SJSA1 (cell line): ENCODE results near the gene DKK1. TPM values are rescaled to one million over a fixed set of nuclear protein-coding genes. Genes with fewer than 3 reads are reported as not detected.

Experiments
- DNase-seq, 2 experiments: peaks; one replicate each; pipeline ENCODE4 v3.0.0-alpha.2; 2015 to 2020; ENCODE audit warnings: low spot score in 2 of 2, low read depth in 1 of 2
- H3K27ac ChIP-seq: fragments of 250-450 bp; sonication (Bioruptor Pico); 2 replicates; pipeline ENCODE4 v1.5.1; 2020; ENCODE audit warnings: mild to moderate bottlenecking, moderate library complexity
- H3K27me3 ChIP-seq: fragments of 250-450 bp; sonication (Bioruptor Pico); replicated peaks from 2 replicates; pipeline ENCODE4 v1.5.1; 2020; ENCODE audit warnings: mild to moderate bottlenecking, moderate library complexity
- H3K36me3 ChIP-seq: fragments of 250-450 bp; sonication (Bioruptor Pico); 2 replicates; pipeline ENCODE4 v1.5.1; 2020; ENCODE audit warnings: mild to moderate bottlenecking
- H3K4me1 ChIP-seq: fragments of 250-450 bp; sonication (Bioruptor Pico); replicated peaks from 2 replicates; pipeline ENCODE4 v1.6.1; 2021; ENCODE audit warnings: mild to moderate bottlenecking
- H3K4me3 ChIP-seq: fragments of 250-450 bp; sonication (Bioruptor Pico); 2 replicates; pipeline ENCODE4 v1.5.1; 2020; ENCODE audit warnings: mild to moderate bottlenecking
- H3K9me3 ChIP-seq: fragments of 250-450 bp; sonication (Bioruptor Pico); replicated peaks from 2 replicates; pipeline ENCODE4 v1.5.1; 2020; ENCODE audit warnings: mild to moderate bottlenecking
- total RNA-seq: library from RNA; depleted of rRNA; stranded (reverse); fragments of >200 nt; shearing (Covaris generic); gene quantifications from 2 replicates; pipeline ENCODE4 v1.2.3, GENCODE V29; 2014; rRNA removed

Gene DKK1, protein sequence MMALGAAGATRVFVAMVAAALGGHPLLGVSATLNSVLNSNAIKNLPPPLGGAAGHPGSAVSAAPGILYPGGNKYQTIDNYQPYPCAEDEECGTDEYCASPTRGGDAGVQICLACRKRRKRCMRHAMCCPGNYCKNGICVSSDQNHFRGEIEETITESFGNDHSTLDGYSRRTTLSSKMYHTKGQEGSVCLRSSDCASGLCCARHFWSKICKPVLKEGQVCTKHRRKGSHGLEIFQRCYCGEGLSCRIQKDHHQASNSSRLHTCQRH
- 29.7 and 46.2 TPM in 2 replicates for total RNA-seq

DNA sequence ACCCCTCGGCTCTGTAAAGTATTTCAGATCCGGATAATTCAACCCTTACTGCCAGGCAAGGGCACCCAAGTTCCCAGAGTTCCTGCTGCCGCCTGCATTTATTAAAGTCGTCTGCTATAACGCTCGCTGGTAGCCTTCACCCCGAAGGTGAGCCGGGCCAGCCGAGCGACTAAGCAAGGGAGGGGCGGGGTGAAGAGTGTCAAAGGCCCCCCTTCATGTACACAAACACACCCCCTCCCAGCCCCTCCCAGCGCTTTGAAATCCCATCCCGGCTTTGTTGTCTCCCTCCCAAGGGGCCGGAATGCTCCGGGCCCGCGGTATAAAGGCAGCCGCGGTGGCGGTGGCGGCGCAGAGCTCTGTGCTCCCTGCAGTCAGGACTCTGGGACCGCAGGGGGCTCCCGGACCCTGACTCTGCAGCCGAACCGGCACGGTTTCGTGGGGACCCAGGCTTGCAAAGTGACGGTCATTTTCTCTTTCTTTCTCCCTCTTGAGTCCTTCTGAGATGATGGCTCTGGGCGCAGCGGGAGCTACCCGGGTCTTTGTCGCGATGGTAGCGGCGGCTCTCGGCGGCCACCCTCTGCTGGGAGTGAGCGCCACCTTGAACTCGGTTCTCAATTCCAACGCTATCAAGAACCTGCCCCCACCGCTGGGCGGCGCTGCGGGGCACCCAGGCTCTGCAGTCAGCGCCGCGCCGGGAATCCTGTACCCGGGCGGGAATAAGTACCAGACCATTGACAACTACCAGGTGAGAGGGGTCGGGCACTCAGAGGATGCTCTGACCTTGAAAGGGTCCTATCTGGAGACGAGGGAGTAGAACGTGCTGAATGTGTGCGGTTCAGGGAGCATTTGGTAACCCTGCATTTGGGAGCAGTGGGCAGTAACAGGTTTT is at the start of gene DKK1:
Gene DKK1, plus strand, starts transcription at position 349 of the 889 bp plus-strand sequence. Its CDS starts 154 bp downstream, at position 503.
- Histone ChIP-seq H3K36me3 (peaks cover 20% of the 10 kb centered on the region), H3K4me3 (peak within 1 kb of the TSS; percentile 51), H3K9me3 (no peaks in the 10 kb centered on the region), H3K4me1 (peaks cover 35% of the 10 kb centered on the region), H3K27ac (peak within 1 kb of the TSS; percentile 25), H3K27me3 (no peaks in the 10 kb centered on the region)
- peak; percentile 88 to 91 for DNase-seq

DNA sequence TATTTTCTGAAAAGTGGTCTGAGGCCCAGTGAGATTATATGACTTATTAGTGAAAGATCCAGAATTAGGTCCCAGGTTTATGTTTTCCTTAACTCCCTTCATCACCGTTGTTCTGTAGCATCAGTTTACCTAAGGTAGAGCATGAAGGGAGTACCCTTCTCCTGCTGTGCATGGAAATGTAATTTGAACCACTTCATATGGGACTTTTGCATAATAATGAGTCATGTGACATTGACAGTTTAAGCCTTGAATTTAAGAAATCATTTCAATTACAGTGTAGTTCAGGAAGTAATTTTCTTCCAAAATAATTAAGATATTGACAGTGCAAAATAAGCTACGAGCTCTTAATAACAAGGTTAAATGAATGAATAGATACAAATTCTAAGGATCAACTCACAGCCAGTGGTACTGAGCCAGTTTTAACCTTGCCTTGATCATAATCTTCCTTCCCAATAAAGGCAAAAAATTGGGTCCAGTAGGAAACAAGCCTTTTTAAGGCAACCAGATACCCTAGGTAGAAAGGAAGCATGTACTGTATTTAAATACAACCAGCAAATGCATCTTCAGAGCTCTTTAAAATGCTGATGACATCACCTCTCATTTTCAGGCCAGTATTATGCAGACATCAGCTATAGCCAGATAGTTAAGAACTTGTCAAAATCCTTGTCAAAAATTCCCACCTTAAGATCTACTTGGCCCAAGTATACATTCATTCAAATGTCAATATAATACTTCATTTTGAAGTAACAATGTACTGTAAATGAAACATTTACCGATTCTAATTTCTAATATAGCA is 48.8 kb upstream of the DKK1 start:
- Histone ChIP-seq H3K9me3 (no peaks in the 10 kb centered on the region), H3K27me3 (no peaks in the 10 kb centered on the region), H3K4me1 (no peaks in the 10 kb centered on the region), H3K4me3 (no peak overlapping the region), H3K36me3 (no peaks in the 10 kb centered on the region), H3K27ac (no peak overlapping the region)
- no peak for DNase-seq

DNA sequence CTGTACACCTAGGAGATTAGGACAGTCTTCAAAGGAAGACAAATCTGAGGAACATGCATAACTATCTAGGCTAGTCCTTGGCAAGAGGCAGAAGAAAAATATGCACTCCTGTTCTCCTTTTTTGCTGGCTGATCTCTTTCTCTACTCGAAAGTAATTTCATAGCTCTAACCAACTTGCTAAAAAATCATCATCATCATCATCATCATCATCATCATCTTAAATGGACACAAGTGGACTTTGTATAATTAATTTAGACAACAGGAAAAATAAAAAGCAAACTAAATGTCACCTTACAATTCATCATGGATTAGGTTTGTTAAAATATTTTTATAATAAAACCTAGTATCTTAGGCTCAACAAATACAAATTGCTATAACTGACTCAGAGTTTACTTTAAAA is 47.2 kb upstream of the DKK1 start:
- Histone ChIP-seq H3K27ac (no peak overlapping the region), H3K36me3 (no peaks in the 10 kb centered on the region), H3K4me1 (no peaks in the 10 kb centered on the region), H3K4me3 (no peak overlapping the region), H3K27me3 (no peaks in the 10 kb centered on the region), H3K9me3 (no peaks in the 10 kb centered on the region)
- DNase-seq: no peak

DNA sequence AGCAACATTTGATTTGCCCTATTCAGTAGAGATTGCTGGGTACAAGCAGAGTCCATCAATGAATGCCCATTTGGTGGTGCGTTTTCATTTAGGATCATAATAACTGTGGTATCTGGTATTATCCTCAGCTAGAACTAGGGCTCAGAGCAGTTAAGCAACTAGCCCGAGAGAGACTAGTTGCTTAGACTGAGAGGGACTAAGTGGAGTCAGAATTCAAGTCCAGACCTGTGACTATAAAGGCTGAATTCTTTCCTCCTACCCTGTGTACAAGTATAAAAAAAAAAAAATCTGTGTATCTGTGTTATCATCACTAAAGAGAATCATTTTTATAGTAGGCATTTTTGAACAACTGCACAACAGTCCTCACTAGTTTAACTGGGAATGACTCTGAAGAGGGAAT is 45.3 kb upstream of the DKK1 start:
- no peaks in the 10 kb centered on the region for H3K4me1 ChIP-seq
- H3K9me3 ChIP-seq: no peaks in the 10 kb centered on the region
- H3K27me3 ChIP-seq: no peaks in the 10 kb centered on the region
- no peak overlapping the region for H3K4me3 ChIP-seq
- DNase-seq: no peak
- no peak overlapping the region for H3K27ac ChIP-seq
- H3K36me3 ChIP-seq: no peaks in the 10 kb centered on the region

DNA sequence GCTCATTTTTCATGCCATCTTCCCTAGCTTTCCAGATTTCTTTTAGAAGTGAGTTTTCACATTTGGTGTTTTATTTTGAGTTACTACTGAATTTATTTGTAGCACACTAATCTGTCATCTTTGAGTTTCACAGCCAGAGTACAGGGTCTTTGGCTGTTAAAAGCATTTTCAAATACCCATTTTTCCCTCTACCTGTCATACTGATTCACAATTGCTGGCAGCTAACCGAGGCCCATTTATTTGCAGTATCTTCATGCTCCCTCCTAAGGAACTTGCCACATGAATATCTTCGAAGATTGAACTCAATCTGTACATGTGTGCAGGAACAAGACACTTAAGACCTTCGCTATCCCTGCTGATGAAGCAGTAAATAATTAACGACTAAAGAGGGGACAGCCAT is 44.8 kb upstream of the DKK1 start:
- DNase-seq: no peak
- H3K4me1 ChIP-seq: no peaks in the 10 kb centered on the region
- no peak overlapping the region for H3K27ac ChIP-seq
- H3K9me3 ChIP-seq: no peaks in the 10 kb centered on the region
- no peaks in the 10 kb centered on the region for H3K27me3 ChIP-seq
- H3K36me3 ChIP-seq: no peaks in the 10 kb centered on the region
- no peak overlapping the region for H3K4me3 ChIP-seq

DNA sequence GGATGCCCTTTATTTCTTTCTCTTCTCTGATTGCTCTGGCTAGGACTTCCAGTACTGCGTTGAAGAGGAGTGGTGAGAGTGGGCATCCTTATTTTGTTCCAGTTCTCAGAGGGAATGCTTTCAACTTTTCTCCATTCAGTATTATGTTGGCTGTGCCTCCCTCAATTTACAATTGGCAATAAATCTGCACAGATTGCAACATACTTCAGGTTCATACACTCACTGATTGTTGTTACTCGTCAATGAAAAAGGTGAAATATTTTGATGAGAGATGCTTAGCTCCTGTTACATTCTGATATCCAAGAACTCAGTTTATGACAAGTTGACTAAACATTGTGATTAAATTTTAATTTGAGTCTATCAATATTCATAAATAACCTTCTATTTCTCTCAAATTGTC is 37.9 kb upstream of the DKK1 start:
- Histone ChIP-seq H3K36me3 (no peaks in the 10 kb centered on the region), H3K27me3 (no peaks in the 10 kb centered on the region), H3K9me3 (no peaks in the 10 kb centered on the region), H3K4me1 (no peaks in the 10 kb centered on the region), H3K27ac (no peak overlapping the region), H3K4me3 (no peak overlapping the region)
- DNase-seq: no peak

DNA sequence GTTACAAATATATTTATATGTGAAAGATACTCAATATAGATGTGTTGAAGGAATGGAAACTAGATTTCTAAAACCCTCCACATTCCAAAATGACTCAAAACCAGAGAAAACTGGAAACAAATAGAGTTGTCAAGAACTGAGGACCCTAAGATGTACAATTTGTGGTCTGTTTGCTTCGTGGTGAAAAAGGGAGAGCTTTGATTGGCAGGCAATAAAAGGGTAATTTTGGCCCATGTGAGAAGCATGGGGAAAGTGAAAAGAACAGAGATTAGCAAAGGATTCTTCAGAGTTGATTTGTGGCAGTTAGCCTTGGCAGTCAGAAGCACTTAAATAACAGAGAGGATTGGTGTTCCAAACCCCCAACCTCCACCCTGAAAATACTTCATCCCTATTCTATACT is 37.1 kb upstream of the DKK1 start:
- no peaks in the 10 kb centered on the region for H3K4me1 ChIP-seq
- no peak overlapping the region for H3K27ac ChIP-seq
- DNase-seq: no peak
- no peaks in the 10 kb centered on the region for H3K9me3 ChIP-seq
- H3K4me3 ChIP-seq: no peak overlapping the region
- no peaks in the 10 kb centered on the region for H3K27me3 ChIP-seq
- H3K36me3 ChIP-seq: no peaks in the 10 kb centered on the region

DNA sequence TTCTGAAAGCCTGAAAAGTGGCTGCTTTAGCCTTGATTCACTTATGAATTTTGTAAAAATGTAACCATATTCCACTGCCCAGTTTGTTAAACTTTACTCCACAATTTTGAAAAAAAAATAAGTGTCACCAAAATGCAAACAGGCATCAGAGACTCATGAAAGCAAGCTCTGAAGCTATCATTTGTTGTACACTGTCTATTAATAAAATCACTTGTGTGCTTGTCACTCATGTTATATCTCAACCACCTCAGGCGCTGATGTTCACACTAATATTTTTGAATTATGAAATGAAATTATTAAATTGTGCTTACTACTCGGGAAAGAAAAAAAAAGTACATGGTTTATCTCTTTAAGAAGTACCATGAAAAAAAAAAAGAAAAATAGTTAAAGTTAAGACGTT is 34.5 kb upstream of the DKK1 start:
- Histone ChIP-seq H3K36me3 (no peaks in the 10 kb centered on the region), H3K27me3 (no peaks in the 10 kb centered on the region), H3K4me1 (no peaks in the 10 kb centered on the region), H3K9me3 (no peaks in the 10 kb centered on the region), H3K27ac (no peak overlapping the region), H3K4me3 (no peak overlapping the region)
- no peak for DNase-seq

DNA sequence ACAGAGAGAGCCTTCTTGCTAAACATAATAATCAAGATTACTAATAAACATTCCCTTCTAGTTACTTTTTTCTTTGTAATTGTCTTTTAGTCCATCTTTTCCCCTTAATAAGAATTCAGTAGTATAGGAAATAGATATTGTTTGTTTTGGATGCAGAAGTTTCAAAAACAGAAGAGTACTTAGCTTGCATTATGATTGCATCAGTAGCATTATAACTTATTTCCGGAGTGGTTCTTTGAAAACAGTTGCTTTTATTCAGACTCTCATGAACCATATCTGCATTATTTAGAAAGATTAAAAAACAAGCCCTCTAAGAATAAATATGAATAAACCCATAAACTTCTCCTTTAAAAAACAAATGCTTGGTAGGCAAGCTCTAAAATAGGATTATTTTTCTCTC is 34.0 kb upstream of the DKK1 start:
- no peaks in the 10 kb centered on the region for H3K9me3 ChIP-seq
- H3K27me3 ChIP-seq: no peaks in the 10 kb centered on the region
- no peak for DNase-seq
- no peaks in the 10 kb centered on the region for H3K36me3 ChIP-seq
- no peak overlapping the region for H3K4me3 ChIP-seq
- no peaks in the 10 kb centered on the region for H3K4me1 ChIP-seq
- H3K27ac ChIP-seq: no peak overlapping the region

DNA sequence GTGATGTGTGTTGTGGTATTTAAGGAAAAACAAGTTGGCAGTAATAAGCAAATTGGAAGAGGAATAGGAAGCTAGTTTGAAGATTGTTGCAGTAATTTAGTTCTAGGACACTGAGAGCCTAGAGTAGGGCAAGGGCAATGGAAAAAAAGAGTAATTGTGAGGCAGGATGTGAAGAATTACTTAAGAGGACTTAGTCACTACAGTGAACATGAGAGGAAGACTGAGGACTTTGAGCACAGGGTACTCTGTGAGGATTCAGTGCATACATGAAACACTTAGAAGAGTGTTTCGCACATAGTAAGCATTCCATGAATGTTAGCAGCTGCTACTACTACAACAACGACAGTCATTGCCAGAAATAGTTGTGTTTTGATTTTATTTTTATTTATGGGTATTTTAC is 30.9 kb upstream of the DKK1 start:
- Histone ChIP-seq H3K9me3 (no peaks in the 10 kb centered on the region), H3K4me1 (no peaks in the 10 kb centered on the region), H3K27me3 (no peaks in the 10 kb centered on the region), H3K4me3 (no peak overlapping the region), H3K36me3 (no peaks in the 10 kb centered on the region), H3K27ac (no peak overlapping the region)
- DNase-seq: no peak

DNA sequence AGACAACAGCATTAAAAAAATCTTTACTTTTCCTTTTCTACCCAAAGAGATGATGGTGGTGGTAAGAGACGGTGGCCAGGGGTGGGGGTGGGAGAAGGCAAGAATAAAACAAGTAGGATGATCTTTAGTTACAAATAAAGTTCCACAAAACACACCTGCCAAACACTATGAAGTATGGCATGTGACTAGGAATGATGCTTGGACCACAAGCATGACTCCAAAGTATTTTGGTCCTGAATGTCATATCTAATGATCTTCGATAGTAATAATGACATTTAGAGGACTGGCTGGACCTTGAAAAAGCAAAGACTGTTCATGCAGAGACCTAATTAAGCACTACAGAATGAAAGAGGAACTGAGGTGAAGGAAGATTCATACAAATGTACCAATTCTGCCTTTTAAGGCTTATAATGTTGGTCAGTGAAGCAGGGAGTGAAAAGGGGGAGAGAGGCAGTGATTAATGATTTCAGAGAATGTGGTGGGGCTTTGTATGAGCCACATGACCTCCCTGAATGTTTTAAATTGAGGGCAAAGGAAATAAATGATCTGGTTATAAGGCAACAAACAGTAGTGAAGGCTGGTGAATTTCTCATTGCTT is 29.6 kb upstream of the DKK1 start:
- Histone ChIP-seq H3K36me3 (no peaks in the 10 kb centered on the region), H3K4me1 (no peaks in the 10 kb centered on the region), H3K4me3 (no peak overlapping the region), H3K27ac (no peak overlapping the region), H3K9me3 (no peaks in the 10 kb centered on the region), H3K27me3 (no peaks in the 10 kb centered on the region)
- no peak for DNase-seq

DNA sequence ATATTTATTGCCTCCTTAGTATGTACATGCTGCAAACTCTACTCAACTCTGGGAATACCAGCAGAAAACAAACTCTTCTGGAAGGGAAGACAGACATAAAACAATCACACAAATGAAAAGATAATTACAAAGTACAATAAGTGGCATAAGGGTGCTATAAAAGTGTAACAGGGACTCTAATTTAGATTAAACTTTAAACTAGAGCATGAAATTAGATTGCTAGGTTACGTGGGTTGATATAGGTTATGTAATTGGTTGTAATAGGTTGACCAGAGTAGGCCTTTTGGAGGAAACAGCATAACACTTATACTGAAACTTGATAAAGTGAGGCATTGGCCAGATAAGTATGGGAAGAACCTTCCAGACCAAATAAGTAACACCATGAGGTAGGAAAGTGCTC is 26.2 kb upstream of the DKK1 start:
- Histone ChIP-seq H3K27ac (no peak overlapping the region), H3K36me3 (no peaks in the 10 kb centered on the region), H3K9me3 (no peaks in the 10 kb centered on the region), H3K27me3 (no peaks in the 10 kb centered on the region), H3K4me3 (no peak overlapping the region), H3K4me1 (no peaks in the 10 kb centered on the region)
- no peak for DNase-seq

DNA sequence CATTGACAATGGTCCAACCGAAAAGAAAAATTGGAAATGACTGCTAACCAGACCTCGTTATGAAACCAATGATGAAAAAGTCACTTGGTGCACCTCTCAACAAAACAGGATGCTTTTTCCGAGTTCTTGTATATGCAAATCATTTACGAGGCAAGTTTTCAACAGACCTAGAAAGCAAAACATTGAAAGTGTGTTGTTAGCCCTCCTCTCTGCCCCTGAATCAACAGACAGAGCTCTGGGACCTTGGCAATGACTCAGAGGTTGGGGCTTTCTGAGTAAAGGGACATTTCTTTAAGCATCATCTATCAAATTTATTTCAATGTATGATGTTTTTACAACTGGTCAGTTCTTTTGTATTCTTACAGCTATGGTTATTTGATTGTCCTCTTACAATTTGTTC is 16.3 kb upstream of the DKK1 start:
- H3K4me1 ChIP-seq: no peaks in the 10 kb centered on the region
- H3K27me3 ChIP-seq: no peaks in the 10 kb centered on the region
- H3K4me3 ChIP-seq: no peak overlapping the region
- DNase-seq: no peak
- no peak overlapping the region for H3K27ac ChIP-seq
- no peaks in the 10 kb centered on the region for H3K36me3 ChIP-seq
- H3K9me3 ChIP-seq: no peaks in the 10 kb centered on the region
